Measurements from ENCODE around the gene GAPDHS. TPM values are rescaled to one million over a fixed set of nuclear protein-coding genes. Genes with fewer than 3 reads are reported as not detected.

GAPDHS gene
- total and polyA plus RNA-seq, 2 donors (not counting 1 experiment from before 2014, with no cell fraction given), result not detected

DNA sequence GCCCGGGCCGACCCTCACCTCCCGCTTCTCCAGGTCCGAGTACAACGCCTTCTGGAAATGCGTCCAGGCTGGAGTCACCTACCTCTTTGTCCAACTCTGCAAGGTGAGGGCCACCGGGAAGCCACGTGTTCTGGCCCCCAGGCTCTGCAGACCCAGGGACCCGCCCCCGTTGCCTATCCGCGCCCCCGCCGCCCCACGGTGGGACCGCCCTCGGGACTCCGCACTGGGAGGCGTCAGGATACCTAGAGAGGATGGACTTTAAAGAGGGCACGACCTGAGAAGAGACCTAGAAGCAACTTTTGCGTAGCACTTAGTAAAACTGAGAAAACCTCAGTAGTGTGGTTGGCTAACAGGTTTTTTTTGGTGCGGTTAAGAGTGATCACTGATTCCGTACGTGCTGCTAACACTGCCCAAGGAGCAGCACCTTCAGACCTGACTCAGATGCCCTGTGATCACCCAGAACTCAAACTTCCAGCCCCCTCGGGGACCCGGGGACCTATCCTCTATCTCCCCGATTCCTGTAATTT, 12.7 kb downstream of the GAPDHS start:
- TF ChIP-seq, protein P1, sequence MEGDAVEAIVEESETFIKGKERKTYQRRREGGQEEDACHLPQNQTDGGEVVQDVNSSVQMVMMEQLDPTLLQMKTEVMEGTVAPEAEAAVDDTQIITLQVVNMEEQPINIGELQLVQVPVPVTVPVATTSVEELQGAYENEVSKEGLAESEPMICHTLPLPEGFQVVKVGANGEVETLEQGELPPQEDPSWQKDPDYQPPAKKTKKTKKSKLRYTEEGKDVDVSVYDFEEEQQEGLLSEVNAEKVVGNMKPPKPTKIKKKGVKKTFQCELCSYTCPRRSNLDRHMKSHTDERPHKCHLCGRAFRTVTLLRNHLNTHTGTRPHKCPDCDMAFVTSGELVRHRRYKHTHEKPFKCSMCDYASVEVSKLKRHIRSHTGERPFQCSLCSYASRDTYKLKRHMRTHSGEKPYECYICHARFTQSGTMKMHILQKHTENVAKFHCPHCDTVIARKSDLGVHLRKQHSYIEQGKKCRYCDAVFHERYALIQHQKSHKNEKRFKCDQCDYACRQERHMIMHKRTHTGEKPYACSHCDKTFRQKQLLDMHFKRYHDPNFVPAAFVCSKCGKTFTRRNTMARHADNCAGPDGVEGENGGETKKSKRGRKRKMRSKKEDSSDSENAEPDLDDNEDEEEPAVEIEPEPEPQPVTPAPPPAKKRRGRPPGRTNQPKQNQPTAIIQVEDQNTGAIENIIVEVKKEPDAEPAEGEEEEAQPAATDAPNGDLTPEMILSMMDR (IDR thresholded peaks at IDR 0.05), result no peak
- TF ChIP-seq EZH2 (IDR thresholded peaks at IDR 0.05; ENCODE audit: borderline replicate concordance, insufficient read depth, low read depth, low read length, poor library complexity, severe bottlenecking), result no peak
- intact Hi-C loops (cut with micrococcal nuclease), result loop anchor here (1.0 to 5.0 kb wide), 6 partner anchors 66 to 171 kb away; partner anchors contain the start of genes COX6B1, HAUS5 and ZBTB32
- Histone ChIP-seq H3K4me1 (ENCODE audit: control insufficient read depth in 2 of 2, insufficient read depth in 2 of 2, low read length in 2 of 2) (peaks cover 16 to 28% of the 10 kb centered on the region in 2 donors), H3K27me3 (replicated peaks in 1 of 4; ENCODE audit: control extremely low read depth in 1 of 4, control insufficient read depth in 3 of 4, insufficient read depth in 4 of 4, low read length in 3 of 4) (no peaks in the 10 kb centered on the region), H3K9me3 (ENCODE audit: control extremely low read depth in 1 of 3, control insufficient read depth in 2 of 3, insufficient read depth in 1 of 3, low read length in 2 of 3) (no peaks in the 10 kb centered on the region), H2AFZ (ENCODE audit: insufficient read depth, low read depth, low read length, poor library complexity, severe bottlenecking) (peak overlapping the region; percentile 96), H3K9ac (ENCODE audit: low read length) (peak overlapping the region; percentile 87), H3K4me2 (replicated peaks; ENCODE audit: low read depth, low read length, poor library complexity, severe bottlenecking) (peak overlapping the region; percentile 98), H3K79me2 (ENCODE audit: control insufficient read depth, insufficient read depth, low read length) (peaks cover 28% of the 10 kb centered on the region), H3K36me3 (replicated peaks in 1 of 2; ENCODE audit: control extremely low read depth in 1 of 2, control insufficient read depth in 1 of 2, extremely low read depth in 1 of 2, insufficient read depth in 2 of 2, low read length in 1 of 2) (peaks cover 0 to 11% of the 10 kb centered on the region in 2 experiments), H4K20me1 (ENCODE audit: control insufficient read depth, insufficient read depth, low read length, poor library complexity, severe bottlenecking) (no peaks in the 10 kb centered on the region), H3K4me3 (ENCODE audit: control extremely low read depth in 1 of 5, extremely low read depth in 1 of 5, insufficient read depth in 1 of 5, low read depth in 2 of 5, low read length in 4 of 5) (peak overlapping the region; percentile 45 to 97 (median 86)), H3K27ac (ENCODE audit: low read length in 2 of 2) (peak overlapping the region; percentile 52 to 92)
- DNase-seq (no peak), ATAC-seq (ENCODE audit: low read depth) (peak; percentile 40)
- under 1% methylated on average over 26 of the region's 27 CpGs for WGBS (ENCODE audit: insufficient coverage)
- POLR2A ChIA-PET, result no interaction called here
- H3K27ac Mint-ChIP-seq, result peak overlapping the region; percentile 84
- peak overlapping the region; percentile 91 for H3K4me3 Mint-ChIP-seq
- H3K4me1 Mint-ChIP-seq, result peaks cover 32% of the 10 kb centered on the region
- no peaks in the 10 kb centered on the region for H3K27me3 Mint-ChIP-seq
- CTCF ChIA-PET, result no interaction called here
- H3K9me3 Mint-ChIP-seq (ENCODE audit: insufficient read depth), result no peaks in the 10 kb centered on the region

DNA sequence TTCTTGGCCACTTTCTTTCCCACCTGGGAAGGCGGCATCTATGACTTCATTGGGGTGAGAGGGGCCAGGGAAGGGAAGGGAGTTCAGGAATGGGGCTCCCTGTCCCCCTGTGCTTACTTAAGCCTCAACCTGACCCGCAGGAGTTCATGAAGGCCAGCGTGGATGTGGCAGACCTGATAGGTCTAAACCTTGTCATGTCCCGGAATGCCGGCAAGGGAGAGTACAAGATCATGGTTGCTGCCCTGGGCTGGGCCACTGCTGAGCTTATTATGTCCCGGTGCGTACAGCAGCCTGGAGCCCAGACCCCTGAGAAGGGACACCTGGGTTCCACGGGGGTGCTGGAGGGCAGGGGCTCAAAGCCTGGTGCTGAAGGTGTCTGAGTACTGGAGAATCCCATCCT, 13.3 kb downstream of the GAPDHS start:
- WGBS (ENCODE audit: insufficient coverage), result 87% methylated on average over 8 of the region's 8 CpGs
- Histone ChIP-seq H3K79me2 (ENCODE audit: control insufficient read depth, insufficient read depth, low read length) (peaks cover 28% of the 10 kb centered on the region), H2AFZ (ENCODE audit: insufficient read depth, low read depth, low read length, poor library complexity, severe bottlenecking) (no peak overlapping the region), H4K20me1 (ENCODE audit: control insufficient read depth, insufficient read depth, low read length, poor library complexity, severe bottlenecking) (no peaks in the 10 kb centered on the region), H3K27ac (ENCODE audit: low read length in 2 of 2) (no peak overlapping the region), H3K9ac (ENCODE audit: low read length) (peak overlapping the region; percentile 87), H3K4me3 (ENCODE audit: control extremely low read depth in 1 of 5, extremely low read depth in 1 of 5, insufficient read depth in 1 of 5, low read depth in 2 of 5, low read length in 4 of 5) (peak overlapping the region in 3 of 5 experiments; percentile 82 to 86 (median 86)), H3K36me3 (replicated peaks in 1 of 2; ENCODE audit: control extremely low read depth in 1 of 2, control insufficient read depth in 1 of 2, extremely low read depth in 1 of 2, insufficient read depth in 2 of 2, low read length in 1 of 2) (peaks cover 0 to 11% of the 10 kb centered on the region in 2 experiments), H3K4me2 (replicated peaks; ENCODE audit: low read depth, low read length, poor library complexity, severe bottlenecking) (peak overlapping the region; percentile 98), H3K27me3 (replicated peaks in 1 of 4; ENCODE audit: control extremely low read depth in 1 of 4, control insufficient read depth in 3 of 4, insufficient read depth in 4 of 4, low read length in 3 of 4) (no peaks in the 10 kb centered on the region), H3K9me3 (ENCODE audit: control extremely low read depth in 1 of 3, control insufficient read depth in 2 of 3, insufficient read depth in 1 of 3, low read length in 2 of 3) (no peaks in the 10 kb centered on the region), H3K4me1 (ENCODE audit: control insufficient read depth in 2 of 2, insufficient read depth in 2 of 2, low read length in 2 of 2) (peaks cover 16 to 28% of the 10 kb centered on the region in 2 donors)
- H3K27me3 Mint-ChIP-seq, result no peaks in the 10 kb centered on the region
- TF ChIP-seq EZH2 (IDR thresholded peaks at IDR 0.05; ENCODE audit: borderline replicate concordance, insufficient read depth, low read depth, low read length, poor library complexity, severe bottlenecking), result no peak
- TF ChIP-seq, protein P1 (IDR thresholded peaks at IDR 0.05), result no peak
- H3K27ac Mint-ChIP-seq, result peak overlapping the region; percentile 84
- peak overlapping the region; percentile 91 for H3K4me3 Mint-ChIP-seq
- ChIA-PET POLR2A (no interaction called here), CTCF (interaction anchor here (1.6 kb wide), 1 partner anchor 11 kb away, joined by 4 read pairs; no protein-coding TSS in a partner anchor)
- DNase-seq (no peak), ATAC-seq (ENCODE audit: low read depth) (no peak)
- H3K4me1 Mint-ChIP-seq, result peaks cover 30% of the 10 kb centered on the region
- intact Hi-C loops (cut with micrococcal nuclease), result loop anchor here (5.0 kb wide), 1 partner anchor 156 kb away; the partner anchor contains the start of gene ZBTB32
- H3K9me3 Mint-ChIP-seq (ENCODE audit: insufficient read depth), result no peaks in the 10 kb centered on the region

All from B cell (primary cell).